CD14-positive monocyte (primary cell): ENCODE results near the gene NLRC5. TPM values are rescaled to one million over a fixed set of nuclear protein-coding genes. Genes with fewer than 3 reads are reported as not detected.

ENCODE experiments used
- DNase-seq, 3 donors: peaks; one replicate each; pipeline ENCODE4 v3.0.0-alpha.2; 2011 to 2022
- H2AFZ ChIP-seq: 2 replicates; pipeline ENCODE4 v1.6.0; 2012; ENCODE audit warnings: mild to moderate bottlenecking, low read depth, low read length, inconsistent platforms; ENCODE audit not compliant: insufficient read depth, poor library complexity, severe bottlenecking
- H3K27ac ChIP-seq, 2 donors: 1 replicate in 1 of 2; 2 replicates in 1 of 2; pipeline ENCODE4 v1.5.1; 2012 to 2013; ENCODE audit warnings: low read length in 2 of 2, control low read depth in 1 of 2, inconsistent platforms in 1 of 2, low read depth in 1 of 2, mild to moderate bottlenecking in 1 of 2
- H3K27me3 ChIP-seq, 2 donors: one replicate each; pipeline versions ENCODE4 v1.6.0 to v1.6.1; 2011 to 2013; ENCODE audit warnings: low read length in 2 of 2; ENCODE audit not compliant: control insufficient read depth in 2 of 2, insufficient read depth in 2 of 2
- H3K36me3 ChIP-seq, 2 donors: replicated peaks in 1 of 2; 1 replicate in 1 of 2; 2 replicates in 1 of 2; pipeline versions ENCODE4 v1.5.1 to v1.6.1; 2012 to 2013; ENCODE audit warnings: low read length in 2 of 2, control low read depth in 1 of 2, inconsistent platforms in 1 of 2, mild to moderate bottlenecking in 1 of 2; ENCODE audit not compliant: insufficient read depth in 2 of 2, control insufficient read depth in 1 of 2
- H3K4me1 ChIP-seq, 2 donors: 1 replicate in 1 of 2; 2 replicates in 1 of 2; pipeline versions ENCODE4 v1.5.1 to v1.6.1; 2012 to 2013; ENCODE audit warnings: low read length in 2 of 2, control low read depth in 1 of 2, inconsistent platforms in 1 of 2, mild to moderate bottlenecking in 1 of 2, moderate library complexity in 1 of 2; ENCODE audit not compliant: insufficient read depth in 2 of 2, control insufficient read depth in 1 of 2
- H3K4me2 ChIP-seq: replicated peaks from 2 replicates; pipeline ENCODE3; 2012; ENCODE audit warnings: low read length, moderate library complexity, mild to moderate bottlenecking; ENCODE audit not compliant: poor library complexity, severe bottlenecking; ENCODE audit errors: extremely low read depth
- H3K4me3 ChIP-seq, 3 experiments: fragments of 200-600 bp in 1 of 3; sonication (generic) in 1 of 3; replicated peaks in 1 of 3; 1 replicate in 2 of 3; 2 replicates in 1 of 3; pipeline ENCODE4 v1.5.1; 2011 to 2013; ENCODE audit warnings: low read length in 3 of 3, mild to moderate bottlenecking in 3 of 3, control low read depth in 2 of 3, low read depth in 2 of 3, inconsistent platforms in 1 of 3, moderate library complexity in 1 of 3
- H3K79me2 ChIP-seq: 2 replicates; pipeline ENCODE4 v1.6.0; 2012; ENCODE audit warnings: mild to moderate bottlenecking, control low read depth, inconsistent platforms, low read length, moderate library complexity; ENCODE audit not compliant: insufficient read depth
- H3K9ac ChIP-seq: 2 replicates; pipeline ENCODE4 v1.6.0; 2017; ENCODE audit warnings: low read length, mild to moderate bottlenecking; ENCODE audit not compliant: insufficient read depth, poor library complexity, severe bottlenecking
- H3K9me3 ChIP-seq, 2 donors: replicated peaks in 1 of 2; 1 replicate in 1 of 2; 2 replicates in 1 of 2; pipeline versions ENCODE4 v1.5.1 to v1.6.1; 2012 to 2013; ENCODE audit warnings: low read length in 2 of 2, control low read depth in 1 of 2; ENCODE audit not compliant: control insufficient read depth in 1 of 2, insufficient read depth in 1 of 2
- H4K20me1 ChIP-seq: 2 replicates; pipeline ENCODE4 v1.6.0; 2012; ENCODE audit warnings: mild to moderate bottlenecking, low read length, control low read depth, moderate library complexity; ENCODE audit not compliant: insufficient read depth
- H3K27ac Mint-ChIP-seq, 7 donors: one replicate each; pipeline ENCODE4 v1.8.0; 2020; ENCODE audit warnings: mild to moderate bottlenecking in 7 of 7, mixed read lengths in 7 of 7, moderate library complexity in 6 of 7, inconsistent platforms in 2 of 7
- H3K27me3 Mint-ChIP-seq, 3 donors: one replicate each; pipeline ENCODE4 v1.8.0; 2021 to 2022; ENCODE audit warnings: low read depth in 3 of 3, mild to moderate bottlenecking in 3 of 3, mixed read lengths in 3 of 3, moderate library complexity in 3 of 3, inconsistent platforms in 1 of 3
- H3K36me3 Mint-ChIP-seq, 2 donors: one replicate each; pipeline ENCODE4 v1.8.0; 2020; ENCODE audit warnings: mixed read lengths in 2 of 2, inconsistent platforms in 1 of 2, mild to moderate bottlenecking in 1 of 2
- H3K4me1 Mint-ChIP-seq: one replicate; pipeline ENCODE4 v1.8.0; 2020; ENCODE audit warnings: mild to moderate bottlenecking, mixed read lengths
- H3K4me3 Mint-ChIP-seq, 2 donors: one replicate each; pipeline ENCODE4 v1.8.0; 2020; ENCODE audit warnings: mild to moderate bottlenecking in 2 of 2, mixed read lengths in 2 of 2, moderate library complexity in 1 of 2
- H3K9me3 Mint-ChIP-seq, 7 donors: one replicate each; pipeline ENCODE4 v1.8.0; 2020 to 2022; ENCODE audit warnings: mixed read lengths in 7 of 7, mild to moderate bottlenecking in 6 of 7, moderate library complexity in 6 of 7, inconsistent platforms in 2 of 7
- WGBS: methylation state at CpG from one replicate; pipeline ENCODE4 v1.1.5; 2013; ENCODE audit warnings: missing lambda C conversion rate; ENCODE audit not compliant: insufficient coverage; 5-methylcytosine and 5-hydroxymethylcytosine counted together
- intact Hi-C, 2 donors: fragments of 100-400 bp; cut with micrococcal nuclease; formaldehyde crosslinking; loops; one replicate each; pipeline versions ENCODE4 v1.15.0 to v1.15.1; 2023
- polyA plus RNA-seq, 3 donors: library from polyadenylated mRNA; depleted of rRNA in 1 of 3; unstranded in 2 of 3; stranded (reverse) in 1 of 3; fragments of 300-500 nt in 2 of 3; fragments of >200 nt in 1 of 3; fragmentation: Illumina TruSeq in 2 of 3; gene quantifications; 1 replicate in 2 of 3; 2 replicates in 1 of 3; pipeline ENCODE4 v1.2.3, GENCODE V29; 2012 to 2021
- TF ChIP-seq, protein P1 (sequence below): fragments of 200-600 bp; IDR thresholded peaks from one replicate; pipeline ENCODE4 v1.8.0; 2022; ENCODE audit warnings: antibody characterized with exemption, mild to moderate bottlenecking

NLRC5 gene
- polyA plus RNA-seq, 3 donors: 10.3 to 171 (median 21.6) TPM

DNA sequence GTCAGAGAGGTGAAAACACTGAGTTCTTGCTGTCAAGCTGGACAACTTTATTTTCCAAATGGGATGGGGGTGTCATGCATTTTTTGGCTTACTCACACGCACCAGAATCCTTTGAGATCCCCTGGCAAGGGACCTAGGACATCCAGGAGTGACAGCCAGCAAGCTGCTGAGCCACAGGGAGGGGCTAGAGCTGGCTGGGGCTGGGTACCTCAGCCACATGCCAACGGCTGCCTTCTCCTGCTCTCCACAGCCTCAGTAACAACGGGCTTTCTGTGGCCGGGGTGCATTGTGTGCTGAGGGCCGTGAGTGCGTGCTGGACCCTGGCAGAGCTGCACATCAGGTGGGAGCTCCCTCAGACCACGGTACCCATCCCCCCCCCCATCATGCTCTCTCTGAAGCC is 47.6 kb downstream of the NLRC5 start:
- 20% methylated on average over 7 of the region's 7 CpGs for WGBS
- Mint-ChIP-seq H3K4me1 (peaks cover 79% of the 10 kb centered on the region), H3K36me3 (peaks cover 60 to 77% of the 10 kb centered on the region in 2 donors), H3K9me3 (peaks cover 0 to 3% (median 1%) of the 10 kb centered on the region in 7 donors), H3K27ac (peak overlapping the region; percentile 77 to 97 (median 93)), H3K27me3 (peaks cover 0 to 2% (median 0%) of the 10 kb centered on the region in 3 donors), H3K4me3 (no peak overlapping the region)
- Histone ChIP-seq H3K4me1 (peaks cover 67 to 72% of the 10 kb centered on the region in 2 donors), H3K36me3 (peaks cover 38 to 60% of the 10 kb centered on the region in 2 donors), H3K4me3 (no peak overlapping the region), H4K20me1 (no peaks in the 10 kb centered on the region), H3K9me3 (no peaks in the 10 kb centered on the region), H2AFZ (no peak overlapping the region), H3K4me2 (no peak overlapping the region), H3K9ac (peak overlapping the region; percentile 30), H3K27ac (peak overlapping the region; percentile 35 to 90), H3K27me3 (no peaks in the 10 kb centered on the region), H3K79me2 (peaks cover 44% of the 10 kb centered on the region)
- TF ChIP-seq, protein P1, sequence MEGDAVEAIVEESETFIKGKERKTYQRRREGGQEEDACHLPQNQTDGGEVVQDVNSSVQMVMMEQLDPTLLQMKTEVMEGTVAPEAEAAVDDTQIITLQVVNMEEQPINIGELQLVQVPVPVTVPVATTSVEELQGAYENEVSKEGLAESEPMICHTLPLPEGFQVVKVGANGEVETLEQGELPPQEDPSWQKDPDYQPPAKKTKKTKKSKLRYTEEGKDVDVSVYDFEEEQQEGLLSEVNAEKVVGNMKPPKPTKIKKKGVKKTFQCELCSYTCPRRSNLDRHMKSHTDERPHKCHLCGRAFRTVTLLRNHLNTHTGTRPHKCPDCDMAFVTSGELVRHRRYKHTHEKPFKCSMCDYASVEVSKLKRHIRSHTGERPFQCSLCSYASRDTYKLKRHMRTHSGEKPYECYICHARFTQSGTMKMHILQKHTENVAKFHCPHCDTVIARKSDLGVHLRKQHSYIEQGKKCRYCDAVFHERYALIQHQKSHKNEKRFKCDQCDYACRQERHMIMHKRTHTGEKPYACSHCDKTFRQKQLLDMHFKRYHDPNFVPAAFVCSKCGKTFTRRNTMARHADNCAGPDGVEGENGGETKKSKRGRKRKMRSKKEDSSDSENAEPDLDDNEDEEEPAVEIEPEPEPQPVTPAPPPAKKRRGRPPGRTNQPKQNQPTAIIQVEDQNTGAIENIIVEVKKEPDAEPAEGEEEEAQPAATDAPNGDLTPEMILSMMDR: no peak
- no peak for DNase-seq
- intact Hi-C loops: no loop called here

DNA sequence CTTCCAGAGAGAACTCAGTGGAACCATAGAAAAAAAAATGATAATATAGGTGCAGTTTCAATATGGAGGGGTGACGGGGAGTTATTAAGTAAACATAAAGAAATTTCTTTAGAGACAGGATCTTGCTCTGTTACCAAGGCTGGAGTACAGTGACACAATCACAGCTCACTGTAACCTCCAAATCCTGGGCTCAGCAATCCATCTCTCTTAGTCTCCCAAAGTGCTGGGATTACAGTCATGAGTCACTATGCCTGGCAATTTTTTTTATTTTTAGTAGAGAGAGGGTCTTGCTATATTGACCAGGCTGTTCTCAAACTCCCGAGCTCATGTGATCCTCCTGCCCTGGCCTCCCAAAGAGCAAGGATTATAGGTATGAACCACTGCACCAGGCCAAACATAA is 48.8 kb downstream of the NLRC5 start:
- Histone ChIP-seq H2AFZ (no peak overlapping the region), H3K4me1 (peaks cover 79 to 84% of the 10 kb centered on the region in 2 donors), H3K79me2 (peaks cover 56% of the 10 kb centered on the region), H3K9ac (no peak overlapping the region), H3K4me2 (no peak overlapping the region), H3K9me3 (no peaks in the 10 kb centered on the region), H3K27me3 (no peaks in the 10 kb centered on the region), H3K4me3 (no peak overlapping the region), H3K27ac (peak overlapping the region; percentile 54 to 90), H4K20me1 (no peaks in the 10 kb centered on the region), H3K36me3 (peaks cover 34 to 52% of the 10 kb centered on the region in 2 donors)
- Mint-ChIP-seq H3K9me3 (peaks cover 0 to 3% (median 1%) of the 10 kb centered on the region in 7 donors), H3K27me3 (peaks cover 0 to 4% (median 2%) of the 10 kb centered on the region in 3 donors), H3K27ac (peak overlapping the region; percentile 77 to 97 (median 93)), H3K36me3 (peaks cover 57 to 79% of the 10 kb centered on the region in 2 donors), H3K4me3 (no peak overlapping the region), H3K4me1 (peaks cover 92% of the 10 kb centered on the region)
- DNase-seq: peak in 1 of 3 donors; percentile 42
- TF ChIP-seq, protein P1: no peak
- intact Hi-C loops: no loop called here
- no CpG with 5 or more reads among the region's 2 CpGs for WGBS
